A549 (cell line): Measurements from ENCODE around the gene TOPBP1. TPM values are rescaled to one million over a fixed set of nuclear protein-coding genes. Genes with fewer than 3 reads are reported as not detected.

ENCODE experiments used
- ATAC-seq, 2 experiments: fragments of 200-7000 bp in 1 of 2; fragments of >200 bp in 1 of 2; cut with Nextera tagmentation in 1 of 2; cut with Tn5 transposase in 1 of 2; 3 replicates each; pipeline versions ENCODE4 v1.8.0 to v1.9.1; 2018 to 2020; ENCODE audit warnings: mild to moderate bottlenecking in 1 of 2, moderate library complexity in 1 of 2
- CTCF ChIA-PET: fragments of 300-600 bp; sonication (Branson Sonifier 250); formaldehyde crosslinking; extraction: SDS; loops from one replicate; lab custom pipeline; 2021; ENCODE audit warnings: antibody characterized with exemption, inconsistent platforms; lab: Yijun Ruan, JAX
- POLR2A ChIA-PET: fragments of 350-600 bp; formaldehyde crosslinking; extraction: SDS; loops from one replicate; lab custom pipeline; 2021; ENCODE audit warnings: antibody characterized with exemption, inconsistent platforms; lab: Yijun Ruan, JAX
- DNase-seq, 2 experiments: peaks; one replicate each; pipeline versions ENCODE4 v3.0.0 to v3.0.0-alpha.2; 2011 to 2016; ENCODE audit warnings: low read depth in 1 of 2, low spot score in 1 of 2
- FAIRE-seq: peaks from 2 replicates; lab custom pipeline; 2011; peaks lifted over from hg19 to GRCh38; lab: Jason Lieb, UNC
- H3K27ac ChIP-seq, 2 experiments: fragments of >200 bp; sonication (Bioruptor Twin); formaldehyde crosslinking; 3 replicates each; pipeline ENCODE4 v1.5.1; 2016 to 2017
- H3K4me1 ChIP-seq: fragments of >200 bp; sonication (Bioruptor Twin); formaldehyde crosslinking; 3 replicates; pipeline ENCODE4 v1.6.1; 2016
- H3K4me2 ChIP-seq: fragments of >200 bp; sonication (Bioruptor Twin); formaldehyde crosslinking; 3 replicates; pipeline ENCODE4 v1.6.1; 2016
- H3K4me3 ChIP-seq: fragments of >200 bp; sonication (Bioruptor Twin); formaldehyde crosslinking; 3 replicates; pipeline ENCODE4 v1.5.1; 2016
- H3K9me3 ChIP-seq: fragments of >200 bp; sonication (Bioruptor Twin); formaldehyde crosslinking; 3 replicates; pipeline ENCODE4 v1.6.1; 2016
- CEBPB ChIP-seq, 2 experiments: fragments of >200 bp in 1 of 2; sonication (Bioruptor Twin) in 1 of 2; formaldehyde crosslinking in 1 of 2; IDR thresholded peaks; 2 replicates each; pipeline ENCODE4 v1.6.1; 2012 to 2016
- EHMT2 ChIP-seq: fragments of 200-600 bp; sonication (generic); IDR thresholded peaks from 2 replicates; pipeline ENCODE4 v1.6.1; 2016; ENCODE audit warnings: antibody characterized with exemption, low read depth, mild to moderate bottlenecking, moderate library complexity
- ESRRA ChIP-seq: fragments of 150-350 bp; IDR thresholded peaks from 2 replicates; pipeline ENCODE4 v1.6.1; 2014; ENCODE audit warnings: mild to moderate bottlenecking, low read length, borderline replicate concordance
- FOSL2 ChIP-seq, 2 experiments: fragments of 450-650 bp in 1 of 2; fragments of >200 bp in 1 of 2; sonication (Bioruptor Twin) in 1 of 2; formaldehyde crosslinking; IDR thresholded peaks; 2 replicates each; pipeline versions ENCODE4 v1.5.0 to v1.6.1; 2016 to 2020; ENCODE audit warnings: mild to moderate bottlenecking in 1 of 2, moderate library complexity in 1 of 2
- FOXS1 ChIP-seq: fragments of 250-450 bp; sonication (Bioruptor Pico); IDR thresholded peaks from 2 replicates; pipeline ENCODE4 v1.5.0; 2020; ENCODE audit warnings: mild to moderate bottlenecking, moderate library complexity
- GATA3 ChIP-seq: IDR thresholded peaks from 2 replicates; pipeline ENCODE4 v1.6.1; 2012; ENCODE audit warnings: borderline replicate concordance
- HDAC2 ChIP-seq: fragments of 200-600 bp; sonication (generic); IDR thresholded peaks from 2 replicates; pipeline ENCODE4 v1.6.1; 2016
- HOXB13 ChIP-seq: fragments of 250-450 bp; sonication (Bioruptor Pico); IDR thresholded peaks from 2 replicates; pipeline ENCODE4 v1.5.0; 2020; ENCODE audit warnings: low read depth, mild to moderate bottlenecking, moderate library complexity
- MAZ ChIP-seq: fragments of 150-350 bp; IDR thresholded peaks from 2 replicates; pipeline ENCODE4 v1.6.1; 2014; ENCODE audit warnings: antibody characterized with exemption, low read depth, low read length, borderline replicate concordance
- NFE2L2 ChIP-seq: fragments of 150-350 bp; conservative IDR thresholded peaks from 2 replicates; pipeline ENCODE4 v1.6.1; 2014; ENCODE audit warnings: low read length
- POLR2A ChIP-seq: IDR thresholded peaks from 2 replicates; pipeline ENCODE4 v1.6.1; 2012; ENCODE audit warnings: mild to moderate bottlenecking, low read length
- WGBS: methylation state at CpG from one replicate; pipeline ENCODE4 v1.1.6; 2017; ENCODE audit errors: missing lambda C conversion rate; 5-methylcytosine and 5-hydroxymethylcytosine counted together
- polyA plus RNA-seq, 4 experiments: library from polyadenylated mRNA; depleted of rRNA in 3 of 4; stranded (reverse); fragments of >200 nt; fragmentation: RNase III in 1 of 4; extraction: RNeasy Plus Mini Kit Qiagen cat#74134 plus additional on column Dnase treatment in 1 of 4; gene quantifications; 2 replicates in 3 of 4; 3 replicates in 1 of 4; pipeline ENCODE4 v1.2.3, GENCODE V29; 2011 to 2017
- TF ChIP-seq, protein P1 (sequence below): fragments of 200-600 bp; sonication (generic); IDR thresholded peaks from 2 replicates; pipeline ENCODE4 v1.6.1; 2016; ENCODE audit warnings: antibody characterized with exemption, mild to moderate bottlenecking, moderate library complexity
- TF ChIP-seq, protein P2 (sequence below): fragments of 450-650 bp; IDR thresholded peaks from 2 replicates; pipeline ENCODE4 v1.6.1; 2014; ENCODE audit warnings: antibody characterized with exemption
- TF ChIP-seq, protein P3 (sequence below): fragments of >200 bp; sonication (Bioruptor Twin); formaldehyde crosslinking; IDR thresholded peaks from 3 replicates; pipeline ENCODE4 v1.5.1; 2016
- TF ChIP-seq, protein P4 (sequence below): fragments of >200 bp; sonication (Bioruptor Twin); formaldehyde crosslinking; IDR thresholded peaks from 2 replicates; pipeline ENCODE4 v1.6.1; 2016
- TF ChIP-seq, protein P5 (sequence below): IDR thresholded peaks from 2 replicates; pipeline ENCODE4 v1.6.1; 2012

The TOPBP1 gene
- polyA plus RNA-seq, 2 of the 4 experiments (the other 2 are of a cell fraction) = 32.6 to 56.2 TPM

DNA sequence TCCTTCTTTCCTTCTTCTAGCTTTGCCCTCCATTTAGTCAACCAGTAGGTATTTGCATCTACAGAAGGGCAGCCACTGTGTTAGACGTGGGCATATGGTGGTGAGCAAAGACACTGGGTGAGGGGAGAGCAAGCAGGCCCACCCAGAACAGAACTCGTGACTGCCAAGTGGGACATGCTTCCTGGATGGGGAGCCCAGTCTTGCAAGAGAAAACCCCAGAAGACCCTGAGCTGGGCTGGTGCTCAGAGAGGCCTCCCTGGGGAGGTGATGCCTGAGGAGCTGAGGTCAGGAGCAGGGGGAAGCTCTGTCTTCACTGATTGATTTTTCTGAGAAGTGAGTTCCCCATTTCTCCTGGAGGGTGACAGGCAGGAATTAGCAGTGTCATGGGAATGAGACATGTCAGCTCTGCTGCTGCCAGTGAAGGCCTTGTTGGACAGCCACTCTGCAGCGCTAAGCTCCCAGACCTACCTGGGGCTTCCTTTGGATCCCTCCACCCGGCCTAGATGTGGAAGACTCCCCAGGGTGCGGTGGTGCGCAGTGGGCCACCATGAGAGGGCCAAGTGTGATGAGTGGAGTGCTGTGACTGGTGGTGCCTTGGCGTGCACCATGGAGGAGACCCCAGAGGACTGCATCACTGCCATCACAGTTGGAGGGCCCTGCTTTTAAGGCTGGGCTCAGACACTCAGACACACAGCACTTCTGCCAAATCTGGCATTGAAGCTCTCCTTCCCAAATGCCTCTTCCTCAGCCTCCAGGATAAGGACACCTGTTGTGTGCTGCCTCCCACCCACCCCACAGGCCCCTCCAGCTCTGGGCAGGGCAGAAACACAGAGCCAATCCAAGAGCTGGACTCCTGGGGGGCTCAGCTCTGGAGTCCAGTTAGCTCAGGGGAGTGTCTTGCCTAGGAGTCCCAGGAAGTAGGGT is 40.0 kb upstream of the TOPBP1 start:
- CTCF ChIA-PET = no interaction called here

DNA sequence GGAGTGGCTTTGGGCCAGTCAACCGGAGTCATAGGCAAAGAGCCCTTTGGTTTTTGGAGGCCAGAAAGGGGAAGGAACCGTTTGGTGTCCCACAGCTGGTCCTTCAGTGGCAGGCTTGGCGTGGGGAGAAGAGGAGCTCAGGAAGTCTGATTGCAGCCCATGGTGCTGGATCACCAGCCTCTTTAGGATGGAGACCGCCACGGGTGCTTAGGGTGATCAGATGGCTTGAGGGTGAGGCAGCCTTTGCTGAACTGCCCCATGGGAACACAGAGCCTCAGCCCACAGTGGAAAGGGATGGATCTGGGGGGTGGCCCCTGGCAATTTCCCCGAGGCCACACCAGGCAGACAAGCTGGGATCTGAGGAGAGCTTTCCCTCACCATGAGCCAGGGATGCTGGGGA is 38.6 kb upstream of the TOPBP1 start:
- CTCF ChIA-PET = interaction anchor here (1.2 kb wide), 1 partner anchor 9 kb away, joined by 3 read pairs; no protein-coding TSS in a partner anchor
- H3K4me2 ChIP-seq = no peak overlapping the region
- FAIRE-seq = no peak
- no peaks in the 10 kb centered on the region for H3K4me1 ChIP-seq
- ATAC-seq = no peak
- H3K27ac ChIP-seq = no peak overlapping the region
- H3K9me3 ChIP-seq = no peaks in the 10 kb centered on the region
- TF ChIP-seq, protein P1, sequence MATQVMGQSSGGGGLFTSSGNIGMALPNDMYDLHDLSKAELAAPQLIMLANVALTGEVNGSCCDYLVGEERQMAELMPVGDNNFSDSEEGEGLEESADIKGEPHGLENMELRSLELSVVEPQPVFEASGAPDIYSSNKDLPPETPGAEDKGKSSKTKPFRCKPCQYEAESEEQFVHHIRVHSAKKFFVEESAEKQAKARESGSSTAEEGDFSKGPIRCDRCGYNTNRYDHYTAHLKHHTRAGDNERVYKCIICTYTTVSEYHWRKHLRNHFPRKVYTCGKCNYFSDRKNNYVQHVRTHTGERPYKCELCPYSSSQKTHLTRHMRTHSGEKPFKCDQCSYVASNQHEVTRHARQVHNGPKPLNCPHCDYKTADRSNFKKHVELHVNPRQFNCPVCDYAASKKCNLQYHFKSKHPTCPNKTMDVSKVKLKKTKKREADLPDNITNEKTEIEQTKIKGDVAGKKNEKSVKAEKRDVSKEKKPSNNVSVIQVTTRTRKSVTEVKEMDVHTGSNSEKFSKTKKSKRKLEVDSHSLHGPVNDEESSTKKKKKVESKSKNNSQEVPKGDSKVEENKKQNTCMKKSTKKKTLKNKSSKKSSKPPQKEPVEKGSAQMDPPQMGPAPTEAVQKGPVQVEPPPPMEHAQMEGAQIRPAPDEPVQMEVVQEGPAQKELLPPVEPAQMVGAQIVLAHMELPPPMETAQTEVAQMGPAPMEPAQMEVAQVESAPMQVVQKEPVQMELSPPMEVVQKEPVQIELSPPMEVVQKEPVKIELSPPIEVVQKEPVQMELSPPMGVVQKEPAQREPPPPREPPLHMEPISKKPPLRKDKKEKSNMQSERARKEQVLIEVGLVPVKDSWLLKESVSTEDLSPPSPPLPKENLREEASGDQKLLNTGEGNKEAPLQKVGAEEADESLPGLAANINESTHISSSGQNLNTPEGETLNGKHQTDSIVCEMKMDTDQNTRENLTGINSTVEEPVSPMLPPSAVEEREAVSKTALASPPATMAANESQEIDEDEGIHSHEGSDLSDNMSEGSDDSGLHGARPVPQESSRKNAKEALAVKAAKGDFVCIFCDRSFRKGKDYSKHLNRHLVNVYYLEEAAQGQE = no peak
- TF ChIP-seq GATA3 (no peak), MAZ (no peak), FOXS1 (CRISPR knock-in tag) (no peak), POLR2A (no peak), HOXB13 (no peak)
- TF ChIP-seq, protein P2, sequence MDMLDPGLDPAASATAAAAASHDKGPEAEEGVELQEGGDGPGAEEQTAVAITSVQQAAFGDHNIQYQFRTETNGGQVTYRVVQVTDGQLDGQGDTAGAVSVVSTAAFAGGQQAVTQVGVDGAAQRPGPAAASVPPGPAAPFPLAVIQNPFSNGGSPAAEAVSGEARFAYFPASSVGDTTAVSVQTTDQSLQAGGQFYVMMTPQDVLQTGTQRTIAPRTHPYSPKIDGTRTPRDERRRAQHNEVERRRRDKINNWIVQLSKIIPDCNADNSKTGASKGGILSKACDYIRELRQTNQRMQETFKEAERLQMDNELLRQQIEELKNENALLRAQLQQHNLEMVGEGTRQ = no peak
- no peak overlapping the region for H3K4me3 ChIP-seq
- DNase-seq = no peak
- WGBS = 24% methylated on average over 4 of the region's 6 CpGs
- POLR2A ChIA-PET = no interaction called here

More for the DNA sequence above, 40.0 kb upstream of the TOPBP1 start:
- no peaks in the 10 kb centered on the region for H3K4me1 ChIP-seq
- no peaks in the 10 kb centered on the region for H3K9me3 ChIP-seq
- FAIRE-seq = no peak
- no peak overlapping the region for H3K27ac ChIP-seq
- no peak for TF ChIP-seq EHMT2
- TF ChIP-seq CEBPB (IDR thresholded peaks at IDR 0.05) = no peak
- TF ChIP-seq, protein P3, sequence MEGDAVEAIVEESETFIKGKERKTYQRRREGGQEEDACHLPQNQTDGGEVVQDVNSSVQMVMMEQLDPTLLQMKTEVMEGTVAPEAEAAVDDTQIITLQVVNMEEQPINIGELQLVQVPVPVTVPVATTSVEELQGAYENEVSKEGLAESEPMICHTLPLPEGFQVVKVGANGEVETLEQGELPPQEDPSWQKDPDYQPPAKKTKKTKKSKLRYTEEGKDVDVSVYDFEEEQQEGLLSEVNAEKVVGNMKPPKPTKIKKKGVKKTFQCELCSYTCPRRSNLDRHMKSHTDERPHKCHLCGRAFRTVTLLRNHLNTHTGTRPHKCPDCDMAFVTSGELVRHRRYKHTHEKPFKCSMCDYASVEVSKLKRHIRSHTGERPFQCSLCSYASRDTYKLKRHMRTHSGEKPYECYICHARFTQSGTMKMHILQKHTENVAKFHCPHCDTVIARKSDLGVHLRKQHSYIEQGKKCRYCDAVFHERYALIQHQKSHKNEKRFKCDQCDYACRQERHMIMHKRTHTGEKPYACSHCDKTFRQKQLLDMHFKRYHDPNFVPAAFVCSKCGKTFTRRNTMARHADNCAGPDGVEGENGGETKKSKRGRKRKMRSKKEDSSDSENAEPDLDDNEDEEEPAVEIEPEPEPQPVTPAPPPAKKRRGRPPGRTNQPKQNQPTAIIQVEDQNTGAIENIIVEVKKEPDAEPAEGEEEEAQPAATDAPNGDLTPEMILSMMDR = no peak
- no peak for TF ChIP-seq NFE2L2
- no peak for TF ChIP-seq FOSL2 (IDR thresholded peaks at IDR 0.05)
- no peak for TF ChIP-seq FOSL2 (CRISPR knock-in tag; IDR thresholded peaks at IDR 0.05)
- TF ChIP-seq, protein P4, sequence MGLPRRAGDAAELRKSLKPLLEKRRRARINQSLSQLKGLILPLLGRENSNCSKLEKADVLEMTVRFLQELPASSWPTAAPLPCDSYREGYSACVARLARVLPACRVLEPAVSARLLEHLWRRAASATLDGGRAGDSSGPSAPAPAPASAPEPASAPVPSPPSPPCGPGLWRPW = no peak
- TF ChIP-seq ESRRA = no peak
- no peak for TF ChIP-seq MAZ
- TF ChIP-seq, protein P5, sequence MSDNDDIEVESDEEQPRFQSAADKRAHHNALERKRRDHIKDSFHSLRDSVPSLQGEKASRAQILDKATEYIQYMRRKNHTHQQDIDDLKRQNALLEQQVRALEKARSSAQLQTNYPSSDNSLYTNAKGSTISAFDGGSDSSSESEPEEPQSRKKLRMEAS = no peak
- no peak for TF ChIP-seq HDAC2
- POLR2A ChIA-PET = no interaction called here
- H3K4me2 ChIP-seq = no peak overlapping the region
- 42% methylated on average over 6 of the region's 7 CpGs for WGBS
- DNase-seq = no peak
- no peak overlapping the region for H3K4me3 ChIP-seq
- no peak for ATAC-seq
